SK-N-SH treated with all-trans-retinoic acid at 6 μM for 48 hours (cell line): ENCODE data around the gene DHCR7.

ENCODE experiments used
- ATAC-seq: fragments of 200-7000 bp; cut with Tn5 transposase; 3 replicates; pipeline ENCODE4 v1.9.1; 2020; ENCODE audit warnings: mild to moderate bottlenecking, moderate library complexity
- ARNTL ChIP-seq: fragments of 450-650 bp; formaldehyde crosslinking; IDR thresholded peaks from 2 replicates; pipeline ENCODE4 v1.5.0; 2020; ENCODE audit warnings: low read depth, mild to moderate bottlenecking, moderate library complexity, borderline replicate concordance
- CSDC2 ChIP-seq: fragments of 250-450 bp; sonication (Bioruptor Pico); IDR thresholded peaks from 2 replicates; pipeline ENCODE4 v1.5.0; 2020; ENCODE audit warnings: mild to moderate bottlenecking, moderate library complexity
- GLIS3 ChIP-seq: fragments of 250-450 bp; sonication (Bioruptor Pico); IDR thresholded peaks from 2 replicates; pipeline ENCODE4 v1.5.0; 2020; ENCODE audit warnings: mild to moderate bottlenecking, moderate library complexity
- ISL1 ChIP-seq: fragments of 250-450 bp; sonication (Bioruptor Pico); IDR thresholded peaks from 2 replicates; pipeline ENCODE4 v2.1.2; 2022; ENCODE audit warnings: mild to moderate bottlenecking, moderate library complexity
- OSR1 ChIP-seq: fragments of 250-450 bp; sonication (Bioruptor Pico); IDR thresholded peaks from 2 replicates; pipeline ENCODE4 v1.8.0; 2022; ENCODE audit warnings: moderate library complexity, mild to moderate bottlenecking, inconsistent platforms
- PPARA ChIP-seq: fragments of 250-450 bp; sonication (Bioruptor Pico); IDR thresholded peaks from 2 replicates; pipeline ENCODE4 v1.5.0; 2020; ENCODE audit warnings: mild to moderate bottlenecking, borderline replicate concordance
- RARB ChIP-seq: fragments of 250-450 bp; sonication (Bioruptor Pico); IDR thresholded peaks from 2 replicates; pipeline ENCODE4 v1.8.0; 2021; ENCODE audit warnings: mild to moderate bottlenecking, moderate library complexity
- SNAI2 ChIP-seq: fragments of 250-450 bp; sonication (Bioruptor Pico); IDR thresholded peaks from 2 replicates; pipeline ENCODE4 v1.5.0; 2020; ENCODE audit warnings: mild to moderate bottlenecking, moderate library complexity
- TCF4 ChIP-seq: fragments of 250-450 bp; sonication (Bioruptor Pico); IDR thresholded peaks from 2 replicates; pipeline ENCODE4 v1.8.0; 2021; ENCODE audit warnings: mild to moderate bottlenecking, moderate library complexity, borderline replicate concordance
- TSHZ2 ChIP-seq: fragments of 250-450 bp; sonication (Bioruptor Pico); IDR thresholded peaks from 2 replicates; pipeline ENCODE4 v1.5.0; 2020; ENCODE audit warnings: mild to moderate bottlenecking, moderate library complexity
- ZC3H10 ChIP-seq: fragments of 250-450 bp; sonication (Bioruptor Pico); IDR thresholded peaks from 2 replicates; pipeline ENCODE4 v1.5.1; 2021; ENCODE audit warnings: mild to moderate bottlenecking, moderate library complexity
- ZFP3 ChIP-seq: fragments of 250-450 bp; sonication (Bioruptor Pico); IDR thresholded peaks from 2 replicates; pipeline ENCODE4 v1.5.0; 2020; ENCODE audit warnings: mild to moderate bottlenecking, moderate library complexity
- ZFP30 ChIP-seq: fragments of 450-650 bp; formaldehyde crosslinking; IDR thresholded peaks from 2 replicates; pipeline ENCODE4 v1.5.0; 2022; ENCODE audit warnings: mild to moderate bottlenecking, moderate library complexity
- ZNF70 ChIP-seq: fragments of 450-650 bp; formaldehyde crosslinking; IDR thresholded peaks from 2 replicates; pipeline ENCODE4 v1.5.0; 2020; ENCODE audit warnings: mild to moderate bottlenecking, moderate library complexity
- ZNF8 ChIP-seq: fragments of 450-650 bp; formaldehyde crosslinking; IDR thresholded peaks from 2 replicates; pipeline ENCODE4 v1.5.0; 2020; ENCODE audit warnings: mild to moderate bottlenecking, moderate library complexity
- TF ChIP-seq, protein P1 (sequence below): fragments of 250-450 bp; sonication (Bioruptor Pico); IDR thresholded peaks from 2 replicates; pipeline ENCODE4 v1.8.0; 2021; ENCODE audit warnings: low read depth, mild to moderate bottlenecking, moderate library complexity, borderline replicate concordance
- TF ChIP-seq, protein P2 (sequence below): fragments of 250-450 bp; sonication (Bioruptor Pico); IDR thresholded peaks from 2 replicates; pipeline ENCODE4 v1.5.1; 2021; ENCODE audit warnings: mild to moderate bottlenecking, moderate library complexity
- TF ChIP-seq, protein P3 (sequence below): fragments of 250-450 bp; sonication (Bioruptor Pico); IDR thresholded peaks from 2 replicates; pipeline ENCODE4 v1.8.0; 2020; ENCODE audit warnings: mild to moderate bottlenecking, moderate library complexity, borderline replicate concordance

Gene DHCR7

GRCh38 chr11:71491940-71492339 is 43.7 kb upstream of the DHCR7 start:
- ATAC-seq, result no peak
- TF ChIP-seq ZNF70 (CRISPR knock-in tag) (no peak), ZFP30 (CRISPR knock-in tag) (no peak), ZC3H10 (no peak), ZNF8 (CRISPR knock-in tag) (no peak), ISL1 (no peak), TSHZ2 (CRISPR knock-in tag) (no peak), GLIS3 (CRISPR knock-in tag) (no peak), TCF4 (no peak), CSDC2 (CRISPR knock-in tag) (no peak), SNAI2 (CRISPR knock-in tag) (no peak), RARB (CRISPR knock-in tag) (no peak), ZFP3 (no peak)
- TF ChIP-seq, protein P1, sequence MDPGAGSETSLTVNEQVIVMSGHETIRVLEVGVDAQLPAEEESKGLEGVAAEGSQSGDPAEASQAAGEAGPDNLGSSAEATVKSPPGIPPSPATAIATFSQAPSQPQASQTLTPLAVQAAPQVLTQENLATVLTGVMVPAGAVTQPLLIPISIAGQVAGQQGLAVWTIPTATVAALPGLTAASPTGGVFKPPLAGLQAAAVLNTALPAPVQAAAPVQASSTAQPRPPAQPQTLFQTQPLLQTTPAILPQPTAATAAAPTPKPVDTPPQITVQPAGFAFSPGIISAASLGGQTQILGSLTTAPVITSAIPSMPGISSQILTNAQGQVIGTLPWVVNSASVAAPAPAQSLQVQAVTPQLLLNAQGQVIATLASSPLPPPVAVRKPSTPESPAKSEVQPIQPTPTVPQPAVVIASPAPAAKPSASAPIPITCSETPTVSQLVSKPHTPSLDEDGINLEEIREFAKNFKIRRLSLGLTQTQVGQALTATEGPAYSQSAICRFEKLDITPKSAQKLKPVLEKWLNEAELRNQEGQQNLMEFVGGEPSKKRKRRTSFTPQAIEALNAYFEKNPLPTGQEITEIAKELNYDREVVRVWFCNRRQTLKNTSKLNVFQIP (CRISPR knock-in tag), result no peak

- TF ChIP-seq ZNF70 (CRISPR knock-in tag) (no peak), ZNF8 (CRISPR knock-in tag) (no peak), TSHZ2 (CRISPR knock-in tag) (no peak), ISL1 (no peak), ARNTL (CRISPR knock-in tag) (no peak), ZFP30 (CRISPR knock-in tag) (no peak), PPARA (no peak), TCF4 (no peak), GLIS3 (CRISPR knock-in tag) (no peak), OSR1 (no peak), ZC3H10 (no peak)
- TF ChIP-seq, protein P2, sequence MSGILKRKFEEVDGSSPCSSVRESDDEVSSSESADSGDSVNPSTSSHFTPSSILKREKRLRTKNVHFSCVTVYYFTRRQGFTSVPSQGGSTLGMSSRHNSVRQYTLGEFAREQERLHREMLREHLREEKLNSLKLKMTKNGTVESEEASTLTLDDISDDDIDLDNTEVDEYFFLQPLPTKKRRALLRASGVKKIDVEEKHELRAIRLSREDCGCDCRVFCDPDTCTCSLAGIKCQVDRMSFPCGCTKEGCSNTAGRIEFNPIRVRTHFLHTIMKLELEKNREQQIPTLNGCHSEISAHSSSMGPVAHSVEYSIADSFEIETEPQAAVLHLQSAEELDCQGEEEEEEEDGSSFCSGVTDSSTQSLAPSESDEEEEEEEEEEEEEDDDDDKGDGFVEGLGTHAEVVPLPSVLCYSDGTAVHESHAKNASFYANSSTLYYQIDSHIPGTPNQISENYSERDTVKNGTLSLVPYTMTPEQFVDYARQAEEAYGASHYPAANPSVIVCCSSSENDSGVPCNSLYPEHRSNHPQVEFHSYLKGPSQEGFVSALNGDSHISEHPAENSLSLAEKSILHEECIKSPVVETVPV, result no peak
- TF ChIP-seq, protein P3, sequence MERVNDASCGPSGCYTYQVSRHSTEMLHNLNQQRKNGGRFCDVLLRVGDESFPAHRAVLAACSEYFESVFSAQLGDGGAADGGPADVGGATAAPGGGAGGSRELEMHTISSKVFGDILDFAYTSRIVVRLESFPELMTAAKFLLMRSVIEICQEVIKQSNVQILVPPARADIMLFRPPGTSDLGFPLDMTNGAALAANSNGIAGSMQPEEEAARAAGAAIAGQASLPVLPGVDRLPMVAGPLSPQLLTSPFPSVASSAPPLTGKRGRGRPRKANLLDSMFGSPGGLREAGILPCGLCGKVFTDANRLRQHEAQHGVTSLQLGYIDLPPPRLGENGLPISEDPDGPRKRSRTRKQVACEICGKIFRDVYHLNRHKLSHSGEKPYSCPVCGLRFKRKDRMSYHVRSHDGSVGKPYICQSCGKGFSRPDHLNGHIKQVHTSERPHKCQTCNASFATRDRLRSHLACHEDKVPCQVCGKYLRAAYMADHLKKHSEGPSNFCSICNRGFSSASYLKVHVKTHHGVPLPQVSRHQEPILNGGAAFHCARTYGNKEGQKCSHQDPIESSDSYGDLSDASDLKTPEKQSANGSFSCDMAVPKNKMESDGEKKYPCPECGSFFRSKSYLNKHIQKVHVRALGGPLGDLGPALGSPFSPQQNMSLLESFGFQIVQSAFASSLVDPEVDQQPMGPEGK, result no peak
- ATAC-seq, result no peak
These were observed 43.3 kb upstream of the DHCR7 start for GRCh38 chr11:71491531-71491930.

DNA sequence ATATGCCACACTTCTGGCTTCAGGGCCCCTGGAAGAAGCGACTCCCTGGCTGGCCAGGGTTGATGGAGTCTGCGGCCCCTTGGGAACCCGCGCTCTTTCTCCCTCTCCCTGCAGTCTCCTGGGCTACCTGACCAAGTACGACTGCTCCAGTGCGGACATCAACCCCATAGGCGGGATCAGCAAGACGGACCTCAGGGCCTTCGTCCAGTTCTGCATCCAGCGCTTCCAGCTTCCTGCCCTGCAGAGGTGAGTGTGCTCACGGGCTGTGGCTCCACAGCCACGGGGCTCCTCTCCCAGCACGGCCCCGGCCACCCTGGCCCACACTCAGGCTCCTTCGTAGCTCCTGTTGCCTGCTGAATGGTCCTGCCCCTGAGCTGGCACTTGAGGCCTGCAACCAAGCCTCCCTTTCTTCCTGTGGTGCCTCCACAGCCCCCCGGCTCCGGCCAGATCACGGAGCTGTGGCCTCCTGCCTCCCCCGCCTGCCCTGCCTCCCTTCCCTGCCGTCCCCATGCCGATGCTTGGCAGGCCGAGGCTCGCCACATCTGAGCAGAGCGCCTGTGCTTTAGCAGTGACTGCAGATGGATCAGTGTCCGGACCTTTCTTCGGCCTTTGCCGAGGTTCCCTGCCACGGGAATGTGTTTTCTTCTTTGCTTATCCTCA is 42.7 kb upstream of the DHCR7 start:
- no peak for ATAC-seq
- TF ChIP-seq CSDC2 (CRISPR knock-in tag), result no peak
- TF ChIP-seq ZC3H10, result no peak
- TF ChIP-seq ARNTL (CRISPR knock-in tag), result no peak
- no peak for TF ChIP-seq ISL1
- no peak for TF ChIP-seq SNAI2 (CRISPR knock-in tag)
- no peak for TF ChIP-seq ZNF8 (CRISPR knock-in tag)
- TF ChIP-seq RARB (CRISPR knock-in tag), result no peak
- no peak for TF ChIP-seq TCF4
- TF ChIP-seq, all 23 proteins: peak for 0
